Measurements from ENCODE around the gene NLK. TPM values are rescaled to one million over a fixed set of nuclear protein-coding genes. Genes with fewer than 3 reads are reported as not detected.

NLK gene
- total and polyA plus RNA-seq, 10 of the 15 experiments (the other 5 are each of a cell fraction or from before 2014, with no cell fraction given), result 5.0 to 22.9 (median 15.0) TPM

DNA sequence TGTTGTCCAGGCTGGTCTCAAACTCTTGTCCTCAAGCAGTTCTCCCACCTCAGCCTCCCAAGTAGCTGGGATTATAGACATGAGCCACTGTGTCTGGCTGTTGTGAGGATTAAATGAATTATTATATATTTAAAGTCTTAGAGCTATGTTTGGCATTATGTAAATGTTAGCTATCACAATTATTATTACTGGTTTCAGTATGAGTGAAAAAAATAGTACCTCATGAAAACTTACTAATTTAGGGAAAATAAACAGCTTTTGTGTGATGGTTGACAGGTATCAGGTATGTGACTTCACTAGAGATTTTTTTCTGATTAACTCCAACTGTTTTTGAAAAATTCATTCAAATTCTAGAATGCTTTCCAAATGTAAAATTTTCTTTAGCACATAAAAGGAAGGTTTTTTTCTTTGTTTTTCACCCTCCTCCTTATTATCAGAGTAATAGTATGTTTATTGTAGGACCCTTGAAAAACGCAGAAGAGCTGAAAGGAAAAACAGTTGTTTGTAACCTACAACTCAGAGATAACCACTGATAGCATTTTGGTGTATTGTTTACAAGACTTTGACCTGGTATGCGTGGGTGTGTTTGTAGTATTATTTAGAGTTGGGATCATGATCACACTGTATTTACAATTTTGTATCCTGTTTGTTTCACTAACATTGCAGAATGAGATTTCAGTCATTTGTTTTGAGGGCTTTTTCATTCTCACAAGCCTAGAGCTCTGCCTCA lies 13.2 kb downstream of the NLK start (continued):
- TF ChIP-seq, protein P1, sequence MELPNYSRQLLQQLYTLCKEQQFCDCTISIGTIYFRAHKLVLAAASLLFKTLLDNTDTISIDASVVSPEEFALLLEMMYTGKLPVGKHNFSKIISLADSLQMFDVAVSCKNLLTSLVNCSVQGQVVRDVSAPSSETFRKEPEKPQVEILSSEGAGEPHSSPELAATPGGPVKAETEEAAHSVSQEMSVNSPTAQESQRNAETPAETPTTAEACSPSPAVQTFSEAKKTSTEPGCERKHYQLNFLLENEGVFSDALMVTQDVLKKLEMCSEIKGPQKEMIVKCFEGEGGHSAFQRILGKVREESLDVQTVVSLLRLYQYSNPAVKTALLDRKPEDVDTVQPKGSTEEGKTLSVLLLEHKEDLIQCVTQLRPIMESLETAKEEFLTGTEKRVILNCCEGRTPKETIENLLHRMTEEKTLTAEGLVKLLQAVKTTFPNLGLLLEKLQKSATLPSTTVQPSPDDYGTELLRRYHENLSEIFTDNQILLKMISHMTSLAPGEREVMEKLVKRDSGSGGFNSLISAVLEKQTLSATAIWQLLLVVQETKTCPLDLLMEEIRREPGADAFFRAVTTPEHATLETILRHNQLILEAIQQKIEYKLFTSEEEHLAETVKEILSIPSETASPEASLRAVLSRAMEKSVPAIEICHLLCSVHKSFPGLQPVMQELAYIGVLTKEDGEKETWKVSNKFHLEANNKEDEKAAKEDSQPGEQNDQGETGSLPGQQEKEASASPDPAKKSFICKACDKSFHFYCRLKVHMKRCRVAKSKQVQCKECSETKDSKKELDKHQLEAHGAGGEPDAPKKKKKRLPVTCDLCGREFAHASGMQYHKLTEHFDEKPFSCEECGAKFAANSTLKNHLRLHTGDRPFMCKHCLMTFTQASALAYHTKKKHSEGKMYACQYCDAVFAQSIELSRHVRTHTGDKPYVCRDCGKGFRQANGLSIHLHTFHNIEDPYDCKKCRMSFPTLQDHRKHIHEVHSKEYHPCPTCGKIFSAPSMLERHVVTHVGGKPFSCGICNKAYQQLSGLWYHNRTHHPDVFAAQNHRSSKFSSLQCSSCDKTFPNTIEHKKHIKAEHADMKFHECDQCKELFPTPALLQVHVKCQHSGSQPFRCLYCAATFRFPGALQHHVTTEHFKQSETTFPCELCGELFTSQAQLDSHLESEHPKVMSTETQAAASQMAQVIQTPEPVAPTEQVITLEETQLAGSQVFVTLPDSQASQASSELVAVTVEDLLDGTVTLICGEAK (IDR thresholded peaks at IDR 0.05; ENCODE audit: borderline replicate concordance), result no peak
- no peak for TF ChIP-seq MYC (IDR thresholded peaks at IDR 0.05; ENCODE audit: insufficient read depth, insufficient read length, insufficient replicate concordance, low read length, severe bottlenecking)
- peak; percentile 82 for TF ChIP-seq ATF2 (IDR thresholded peaks at IDR 0.05; ENCODE audit: low read length)
- TF ChIP-seq PAX5 (IDR thresholded peaks at IDR 0.05; ENCODE audit: borderline replicate concordance, low read depth, low read length), result no peak
- no peak for TF ChIP-seq MTA3 (IDR thresholded peaks at IDR 0.05; ENCODE audit: borderline replicate concordance, low read length)
- no peak for TF ChIP-seq CBX5 (IDR thresholded peaks at IDR 0.05; ENCODE audit: low read depth)
- TF ChIP-seq HDAC6 (IDR thresholded peaks at IDR 0.05; ENCODE audit: unreplicated experiment), result no peak
- no peak for TF ChIP-seq SREBF1 (IDR thresholded peaks at IDR 0.05; ENCODE audit: low read length)
- no peak for TF ChIP-seq BHLHE40 (IDR thresholded peaks at IDR 0.05; ENCODE audit: borderline replicate concordance in 1 of 2, low read depth in 2 of 2, low read length in 1 of 2)
- TF ChIP-seq, protein P2, sequence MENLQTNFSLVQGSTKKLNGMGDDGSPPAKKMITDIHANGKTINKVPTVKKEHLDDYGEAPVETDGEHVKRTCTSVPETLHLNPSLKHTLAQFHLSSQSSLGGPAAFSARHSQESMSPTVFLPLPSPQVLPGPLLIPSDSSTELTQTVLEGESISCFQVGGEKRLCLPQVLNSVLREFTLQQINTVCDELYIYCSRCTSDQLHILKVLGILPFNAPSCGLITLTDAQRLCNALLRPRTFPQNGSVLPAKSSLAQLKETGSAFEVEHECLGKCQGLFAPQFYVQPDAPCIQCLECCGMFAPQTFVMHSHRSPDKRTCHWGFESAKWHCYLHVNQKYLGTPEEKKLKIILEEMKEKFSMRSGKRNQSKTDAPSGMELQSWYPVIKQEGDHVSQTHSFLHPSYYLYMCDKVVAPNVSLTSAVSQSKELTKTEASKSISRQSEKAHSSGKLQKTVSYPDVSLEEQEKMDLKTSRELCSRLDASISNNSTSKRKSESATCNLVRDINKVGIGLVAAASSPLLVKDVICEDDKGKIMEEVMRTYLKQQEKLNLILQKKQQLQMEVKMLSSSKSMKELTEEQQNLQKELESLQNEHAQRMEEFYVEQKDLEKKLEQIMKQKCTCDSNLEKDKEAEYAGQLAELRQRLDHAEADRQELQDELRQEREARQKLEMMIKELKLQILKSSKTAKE (IDR thresholded peaks at IDR 0.05; ENCODE audit: low read depth, poor library complexity, severe bottlenecking), result no peak
- TF ChIP-seq E2F4 (IDR thresholded peaks at IDR 0.05; ENCODE audit: low read depth, low read length), result no peak
- no peak for TF ChIP-seq YBX1 (IDR thresholded peaks at IDR 0.05)
- no peak for TF ChIP-seq CEBPB (IDR thresholded peaks at IDR 0.05; ENCODE audit: borderline replicate concordance in 1 of 2, low read depth in 2 of 2, low read length in 2 of 2)
- TF ChIP-seq ZNF274 (IDR thresholded peaks at IDR 0.05; ENCODE audit: insufficient read depth, insufficient read length), result no peak
- TF ChIP-seq EP300 (IDR thresholded peaks at IDR 0.05; ENCODE audit: borderline replicate concordance in 1 of 2, control insufficient read depth in 1 of 2, low read depth in 2 of 2, low read length in 2 of 2), result peak; percentile 62 to 90; a peak in 3 of 4 replicates
- peak; percentile 82 for TF ChIP-seq MEF2B (IDR thresholded peaks at IDR 0.05; ENCODE audit: partially characterized antibody, poor library complexity, severe bottlenecking)
- TF ChIP-seq CREM (IDR thresholded peaks at IDR 0.05; ENCODE audit: low read depth), result peak; percentile 57
- TF ChIP-seq GATAD2B (conservative IDR thresholded peaks at IDR 0.05; ENCODE audit: low read depth), result no peak
- TF ChIP-seq TCF7 (IDR thresholded peaks at IDR 0.05; ENCODE audit: borderline replicate concordance), result no peak
- TF ChIP-seq KLF5 (IDR thresholded peaks at IDR 0.05; ENCODE audit: partially characterized antibody), result no peak
- TF ChIP-seq BRCA1 (IDR thresholded peaks at IDR 0.05; ENCODE audit: low read depth, low read length), result no peak
- no peak for TF ChIP-seq POLR2A (IDR thresholded peaks at IDR 0.05; ENCODE audit: low read depth, low read length)

Data from GM12878 (cell line).